GM23248 (cell line): ENCODE measurements around the gene PRPF31. TPM values are rescaled to one million over a fixed set of nuclear protein-coding genes. Genes with fewer than 3 reads are reported as not detected.

Experiments used
- DNase-seq: peaks from one replicate; pipeline ENCODE4 v3.0.0-alpha.2; 2015
- H2AFZ ChIP-seq: fragments of 200-600 bp; sonication (generic); 2 replicates; pipeline ENCODE4 v1.6.1; 2016; ENCODE audit warnings: antibody characterized with exemption
- H3F3A ChIP-seq: fragments of 200-600 bp; sonication (generic); 2 replicates; pipeline ENCODE4 v1.6.1; 2016; ENCODE audit warnings: mild to moderate bottlenecking, antibody characterized with exemption, mixed run types; ENCODE audit not compliant: insufficient read depth
- H3K27ac ChIP-seq: fragments of 200-600 bp; sonication (generic); 2 replicates; pipeline ENCODE4 v1.5.1; 2016; ENCODE audit warnings: mild to moderate bottlenecking
- H3K27me3 ChIP-seq: fragments of 200-600 bp; sonication (generic); replicated peaks from 2 replicates; pipeline ENCODE4 v1.6.1; 2016; ENCODE audit warnings: mild to moderate bottlenecking; ENCODE audit not compliant: insufficient read depth
- H3K36me3 ChIP-seq: fragments of 200-600 bp; sonication (generic); 2 replicates; pipeline ENCODE4 v1.6.1; 2016; ENCODE audit warnings: low read depth, mild to moderate bottlenecking
- H3K4me1 ChIP-seq: fragments of 200-600 bp; sonication (generic); 2 replicates; pipeline ENCODE4 v1.6.1; 2016; ENCODE audit warnings: mild to moderate bottlenecking; ENCODE audit not compliant: insufficient read depth
- H3K4me2 ChIP-seq: fragments of 200-600 bp; sonication (generic); one replicate; pipeline ENCODE4 v1.6.1; 2016; ENCODE audit warnings: mild to moderate bottlenecking; ENCODE audit not compliant: unreplicated experiment
- H3K4me3 ChIP-seq: fragments of 200-600 bp; sonication (generic); 2 replicates; pipeline ENCODE4 v1.5.1; 2016; ENCODE audit warnings: mild to moderate bottlenecking
- H3K79me2 ChIP-seq: fragments of 200-600 bp; sonication (generic); 2 replicates; pipeline ENCODE4 v1.6.1; 2016; ENCODE audit warnings: mild to moderate bottlenecking; ENCODE audit not compliant: insufficient read depth
- H3K9ac ChIP-seq: fragments of 200-600 bp; sonication (generic); 2 replicates; pipeline ENCODE4 v1.6.1; 2016; ENCODE audit warnings: mild to moderate bottlenecking
- H3K9me2 ChIP-seq: fragments of 200-600 bp; sonication (generic); 2 replicates; pipeline ENCODE4 v1.6.1; 2016; ENCODE audit warnings: mixed run types, mild to moderate bottlenecking, moderate library complexity; ENCODE audit not compliant: insufficient read depth
- H3K9me3 ChIP-seq: fragments of 200-600 bp; sonication (generic); one replicate; pipeline ENCODE4 v1.6.1; 2017; ENCODE audit warnings: low read depth
- H4K20me1 ChIP-seq: fragments of 200-600 bp; sonication (generic); 2 replicates; pipeline ENCODE4 v1.6.0; 2016; ENCODE audit not compliant: insufficient read depth
- EZH2 ChIP-seq: fragments of 200-600 bp; sonication (generic); IDR thresholded peaks from 2 replicates; pipeline ENCODE4 v1.6.1; 2018; ENCODE audit warnings: antibody characterized with exemption, mild to moderate bottlenecking; ENCODE audit not compliant: insufficient read depth, poor library complexity, severe bottlenecking
- EZH2phosphoT487 ChIP-seq: fragments of 200-600 bp; sonication (generic); IDR thresholded peaks from 2 replicates; pipeline ENCODE4 v1.6.1; 2018; ENCODE audit warnings: antibody characterized with exemption, moderate library complexity, mild to moderate bottlenecking, low read depth; ENCODE audit not compliant: insufficient read depth
- WGBS, 2 experiments: methylation state at CpG; one replicate each; pipeline ENCODE4 v1.1.6; 2015 to 2017; ENCODE audit warnings: low lambda C conversion rate in 2 of 2, low coverage in 1 of 2; ENCODE audit errors: missing lambda C conversion rate in 2 of 2; 5-methylcytosine and 5-hydroxymethylcytosine counted together
- in situ Hi-C: fragments of 300-500 bp; cut with MboI; formaldehyde crosslinking; loops from 2 replicates; pipeline ENCODE4 v1.15.0; 2020
- polyA plus RNA-seq: library from polyadenylated mRNA; unstranded; fragments of >200 nt; fragmentation: Nextera tagmentation; extraction: Ambion mirVana; gene quantifications from 2 replicates; pipeline ENCODE4 v1.2.1, GENCODE V29; 2016
- total RNA-seq: library from RNA; depleted of rRNA; stranded (reverse); fragments of >200 nt; shearing (Covaris generic); gene quantifications from 2 replicates; pipeline ENCODE4 v1.2.3, GENCODE V29; 2014

PRPF31 gene
- total and polyA plus RNA-seq, 2 experiments from 2014 or later, result 38.4 to 78.6 TPM

DNA sequence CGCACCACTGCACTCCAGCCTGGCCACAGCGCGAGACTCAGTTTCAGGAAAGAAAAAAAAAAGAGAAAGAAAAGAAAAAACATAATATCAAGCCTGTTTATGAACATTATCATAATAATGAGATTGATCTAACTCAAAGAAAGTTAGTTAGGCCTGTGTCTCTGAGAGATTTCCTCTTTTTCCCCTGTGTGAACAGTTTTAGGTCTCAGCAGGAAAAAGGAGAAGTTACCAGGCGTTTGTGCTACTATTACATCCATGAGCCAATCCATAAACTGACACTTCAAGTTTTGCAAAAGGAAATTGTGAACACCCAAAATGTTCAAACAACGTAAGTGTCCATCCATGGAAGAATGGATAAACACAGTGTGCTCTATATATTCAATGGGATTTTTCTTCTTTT is 38.2 kb upstream of the PRPF31 start:
- H3F3A ChIP-seq, result no peaks in the 10 kb centered on the region
- no peak overlapping the region for H2AFZ ChIP-seq
- no peak for DNase-seq
- in situ Hi-C loops, result no loop called here
- no peak for TF ChIP-seq EZH2phosphoT487
- no peak for TF ChIP-seq EZH2
- H3K4me3 ChIP-seq, result no peak overlapping the region
- no peak overlapping the region for H3K9ac ChIP-seq
- no peaks in the 10 kb centered on the region for H3K9me2 ChIP-seq
- no peaks in the 10 kb centered on the region for H3K79me2 ChIP-seq
- H3K4me1 ChIP-seq, result no peaks in the 10 kb centered on the region
- H3K27ac ChIP-seq, result no peak overlapping the region
- H3K4me2 ChIP-seq, result no peak overlapping the region
- WGBS, 2 experiments, result 47 to 66% methylated on average over 5 of the region's 5 CpGs
- H3K27me3 ChIP-seq, result no peaks in the 10 kb centered on the region
- no peaks in the 10 kb centered on the region for H3K36me3 ChIP-seq
- H3K9me3 ChIP-seq, result no peaks in the 10 kb centered on the region
- H4K20me1 ChIP-seq, result no peaks in the 10 kb centered on the region

GRCh38 chr19:54081032-54081431 is 34.5 kb upstream of the PRPF31 start, which contains the start of gene TARM1:
Gene TARM1, minus strand, starts transcription at chr19:54081365. Its CDS starts 25 bp downstream, at chr19:54081340.
- Histone ChIP-seq H3K9me3 (no peaks in the 10 kb centered on the region), H3K79me2 (no peaks in the 10 kb centered on the region), H3K9ac (no peak within 1 kb of the TSS), H4K20me1 (no peaks in the 10 kb centered on the region), H3K4me2 (no peak within 1 kb of the TSS), H3F3A (no peaks in the 10 kb centered on the region), H3K9me2 (no peaks in the 10 kb centered on the region), H3K36me3 (no peaks in the 10 kb centered on the region), H3K27me3 (no peaks in the 10 kb centered on the region), H3K4me1 (no peaks in the 10 kb centered on the region), H2AFZ (no peak within 1 kb of the TSS), H3K4me3 (no peak within 1 kb of the TSS), H3K27ac (no peak within 1 kb of the TSS)
- no peak for TF ChIP-seq EZH2phosphoT487
- TF ChIP-seq EZH2, result no peak
- no peak for DNase-seq
- 44 to 46% methylated on average over 7 of the region's 7 CpGs for WGBS, 2 experiments
- in situ Hi-C loops, result no loop called here

DNA sequence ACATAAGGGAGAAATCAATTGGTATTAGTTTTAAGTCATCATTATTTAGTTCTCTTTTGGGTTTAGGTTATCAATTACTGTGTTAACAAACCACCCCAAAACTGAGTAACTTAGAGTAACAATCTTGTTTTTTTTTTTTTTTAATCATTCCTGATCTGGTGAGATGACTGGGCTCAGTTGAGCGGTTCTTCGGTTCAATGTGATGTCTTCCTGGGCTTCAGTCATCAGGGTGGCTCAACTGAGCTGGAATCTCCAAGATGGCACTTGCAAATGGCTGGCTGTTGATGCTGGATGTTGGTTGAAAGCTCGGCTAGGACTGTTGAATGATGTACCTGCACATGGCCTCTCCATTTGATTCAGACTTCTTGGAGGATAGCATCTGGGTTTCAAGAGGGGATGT is 31.1 kb upstream of the PRPF31 start:
- TF ChIP-seq EZH2phosphoT487 (no peak), EZH2 (no peak)
- H2AFZ ChIP-seq, result no peak overlapping the region
- no peaks in the 10 kb centered on the region for H3F3A ChIP-seq
- H3K9me3 ChIP-seq, result no peaks in the 10 kb centered on the region
- WGBS, 2 experiments, result 46 to 71% methylated on average over 3 of the region's 3 CpGs
- H4K20me1 ChIP-seq, result no peaks in the 10 kb centered on the region
- H3K27ac ChIP-seq, result no peak overlapping the region
- in situ Hi-C loops, result no loop called here
- no peaks in the 10 kb centered on the region for H3K9me2 ChIP-seq
- no peak overlapping the region for H3K9ac ChIP-seq
- H3K36me3 ChIP-seq, result no peaks in the 10 kb centered on the region
- H3K79me2 ChIP-seq, result no peaks in the 10 kb centered on the region
- H3K4me1 ChIP-seq, result no peaks in the 10 kb centered on the region
- no peaks in the 10 kb centered on the region for H3K27me3 ChIP-seq
- no peak overlapping the region for H3K4me2 ChIP-seq
- no peak for DNase-seq
- H3K4me3 ChIP-seq, result no peak overlapping the region

DNA sequence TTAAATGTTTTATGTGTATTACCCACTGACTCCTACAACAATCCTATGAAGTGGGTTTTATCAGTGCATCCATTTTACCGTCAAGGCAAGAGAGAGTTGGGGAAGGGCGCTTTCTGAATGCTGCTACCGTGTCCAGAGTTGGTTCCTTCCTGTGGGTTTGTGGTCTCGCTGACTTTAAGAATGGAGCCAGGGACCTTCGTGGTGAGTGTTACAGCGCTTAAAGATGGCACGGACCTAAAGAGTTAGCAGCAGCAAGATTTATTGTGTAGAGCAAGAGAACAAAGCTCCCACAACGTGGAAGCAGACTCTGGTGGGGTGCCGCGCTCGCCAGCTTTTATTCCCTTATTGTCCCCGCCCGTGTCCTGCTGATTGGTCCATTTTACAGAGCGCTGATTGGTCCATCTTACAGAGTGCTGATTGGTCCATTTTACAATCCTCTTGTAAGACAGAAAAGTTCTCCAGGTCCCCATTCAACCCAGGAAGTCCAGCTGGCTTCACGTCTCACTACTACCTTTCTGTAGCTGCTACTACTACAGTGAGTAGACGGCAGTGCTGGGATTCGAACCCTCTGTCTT is 21.0 kb upstream of the PRPF31 start:
- no peak for DNase-seq
- no peak overlapping the region for H3K9ac ChIP-seq

More for the DNA sequence above, 21.0 kb upstream of the PRPF31 start:
- H3K4me2 ChIP-seq, result no peak overlapping the region
- no peaks in the 10 kb centered on the region for H4K20me1 ChIP-seq
- in situ Hi-C loops, result no loop called here
- no peaks in the 10 kb centered on the region for H3K27me3 ChIP-seq
- no peak overlapping the region for H2AFZ ChIP-seq
- TF ChIP-seq EZH2 (no peak), EZH2phosphoT487 (no peak)
- H3K4me3 ChIP-seq, result no peak overlapping the region
- no peaks in the 10 kb centered on the region for H3K9me3 ChIP-seq
- no peaks in the 10 kb centered on the region for H3K79me2 ChIP-seq
- no peaks in the 10 kb centered on the region for H3K9me2 ChIP-seq
- H3K36me3 ChIP-seq, result no peaks in the 10 kb centered on the region
- WGBS, 2 experiments, result 79 to 81% methylated on average over 17 of the region's 17 CpGs
- H3F3A ChIP-seq, result no peaks in the 10 kb centered on the region
- no peak overlapping the region for H3K27ac ChIP-seq
- no peaks in the 10 kb centered on the region for H3K4me1 ChIP-seq
